Tibial artery (tissue), 4 donors: ENCODE measurements around the gene PLPP3.

Source experiments
- DNase-seq, 2 donors: peaks; one replicate each; pipeline ENCODE4 v3.0.0-alpha.2; 2019
- H3K27ac ChIP-seq, 2 donors: fragments of 200-600 bp; sonication (generic) in 1 of 2; 1 replicate in 1 of 2; 2 replicates in 1 of 2; pipeline ENCODE4 v1.5.1; 2018 to 2019; ENCODE audit warnings: mild to moderate bottlenecking in 1 of 2
- H3K27me3 ChIP-seq, 2 donors: fragments of 200-600 bp; sonication (generic) in 1 of 2; one replicate each; pipeline versions ENCODE4 v1.5.1 to v1.6.0; 2016 to 2019
- H3K36me3 ChIP-seq, 3 donors: fragments of 200-600 bp; sonication (generic) in 2 of 3; one replicate each; pipeline ENCODE4 v1.5.1; 2016 to 2019; ENCODE audit warnings: mild to moderate bottlenecking in 2 of 3
- H3K4me1 ChIP-seq, 4 donors: fragments of 200-600 bp; sonication (generic) in 2 of 4; 1 replicate in 3 of 4; 2 replicates in 1 of 4; pipeline ENCODE4 v1.5.1; 2016 to 2019
- H3K4me3 ChIP-seq, 2 donors: fragments of 200-600 bp; sonication (generic) in 1 of 2; 1 replicate in 1 of 2; 2 replicates in 1 of 2; pipeline ENCODE4 v1.5.1; 2018 to 2019; ENCODE audit warnings: mild to moderate bottlenecking in 2 of 2
- H3K9me3 ChIP-seq, 3 donors: fragments of 200-600 bp; sonication (generic) in 1 of 3; one replicate each; pipeline ENCODE4 v1.5.1; 2016 to 2019
- CTCF ChIP-seq, 2 experiments: fragments of 200-600 bp in 1 of 2; fragments of 450-650 bp in 1 of 2; IDR thresholded peaks; one replicate each; pipeline ENCODE4 v1.5.1; 2017 to 2019; ENCODE audit warnings: antibody characterized with exemption in 2 of 2, mild to moderate bottlenecking in 1 of 2, moderate library complexity in 1 of 2
- intact Hi-C: fragments of 100-400 bp; cut with DNase I; formaldehyde crosslinking; loops from one replicate; pipeline ENCODE4 v1.15.0; 2023; ENCODE audit warnings: low total_unique reads

The PLPP3 gene

GRCh38 chr1:56547473-56547872, 31.9 kb downstream of the PLPP3 start:
- Histone ChIP-seq H3K4me1 (peaks cover 0 to 90% (median 27%) of the 10 kb centered on the region in 4 donors), H3K36me3 (no peaks in the 10 kb centered on the region), H3K27me3 (no peaks in the 10 kb centered on the region), H3K9me3 (no peaks in the 10 kb centered on the region), H3K4me3 (no peak overlapping the region), H3K27ac (no peak overlapping the region)
- intact Hi-C loops = no loop called here
- no peak for DNase-seq
- TF ChIP-seq CTCF (IDR thresholded peaks at IDR 0.05) = no peak

GRCh38 chr1:56545711-56546110, 33.7 kb downstream of the PLPP3 start:
- no peak for TF ChIP-seq CTCF (IDR thresholded peaks at IDR 0.05)
- DNase-seq = no peak
- intact Hi-C loops = no loop called here
- H3K27ac ChIP-seq = no peak overlapping the region
- H3K4me1 ChIP-seq = peaks cover 0 to 89% (median 21%) of the 10 kb centered on the region in 4 donors
- no peaks in the 10 kb centered on the region for H3K27me3 ChIP-seq
- no peak overlapping the region for H3K4me3 ChIP-seq
- H3K36me3 ChIP-seq = no peaks in the 10 kb centered on the region
- no peaks in the 10 kb centered on the region for H3K9me3 ChIP-seq

DNA sequence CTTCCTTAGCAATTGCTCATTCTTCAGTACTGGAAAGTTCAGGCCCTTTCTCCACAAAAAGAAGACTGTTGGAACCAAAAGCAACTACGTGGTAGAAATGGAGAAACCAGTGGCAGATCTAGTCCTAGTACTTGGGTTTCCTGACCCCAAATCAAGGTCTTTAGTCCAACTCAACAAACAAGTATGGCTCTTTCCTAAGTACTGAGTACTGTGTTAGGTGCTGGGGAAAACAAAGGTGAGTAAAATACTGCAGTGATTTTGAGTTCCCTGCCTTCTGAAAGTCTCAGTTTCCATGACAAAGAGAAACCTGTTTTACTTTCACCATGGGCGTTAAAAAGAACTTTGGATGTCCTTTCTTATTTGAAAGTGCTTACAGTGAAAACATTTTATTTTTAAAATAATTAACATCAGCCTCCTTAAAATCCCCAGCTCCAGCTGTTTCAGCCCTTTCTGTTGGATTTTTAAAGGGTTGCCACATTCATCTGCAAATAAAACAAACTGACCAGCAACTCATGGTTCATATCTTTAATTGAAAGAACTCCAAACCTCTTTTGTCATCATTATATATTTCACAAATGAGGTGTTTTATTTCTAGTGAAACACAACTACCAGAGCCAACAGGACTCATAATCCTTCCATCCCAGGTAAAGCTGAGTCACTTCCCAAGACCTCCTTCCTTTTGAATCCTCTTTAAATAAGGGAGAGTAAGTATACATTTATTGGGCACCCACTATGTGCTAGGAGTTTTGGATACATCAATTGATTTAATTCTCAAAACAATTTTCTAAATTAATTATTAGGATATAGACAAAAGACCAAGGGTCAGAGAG, 35.4 kb downstream of the PLPP3 start:
- Histone ChIP-seq H3K4me1 (peaks cover 0 to 89% (median 19%) of the 10 kb centered on the region in 4 donors), H3K4me3 (no peak overlapping the region), H3K27ac (no peak overlapping the region), H3K9me3 (no peaks in the 10 kb centered on the region), H3K36me3 (no peaks in the 10 kb centered on the region), H3K27me3 (no peaks in the 10 kb centered on the region)
- no peak for TF ChIP-seq CTCF (IDR thresholded peaks at IDR 0.05)
- intact Hi-C loops = no loop called here
- no peak for DNase-seq

- Histone ChIP-seq H3K4me3 (no peak overlapping the region), H3K9me3 (no peaks in the 10 kb centered on the region), H3K4me1 (peaks cover 0 to 89% (median 14%) of the 10 kb centered on the region in 4 donors), H3K27me3 (no peaks in the 10 kb centered on the region), H3K27ac (no peak overlapping the region), H3K36me3 (no peaks in the 10 kb centered on the region)
- no peak for TF ChIP-seq CTCF (IDR thresholded peaks at IDR 0.05)
- DNase-seq = no peak
- intact Hi-C loops = no loop called here
Observed at GRCh38 chr1:56542651-56543050, 36.7 kb downstream of the PLPP3 start.

- DNase-seq = no peak
- Histone ChIP-seq H3K4me1 (peaks cover 0 to 92% (median 12%) of the 10 kb centered on the region in 4 donors), H3K36me3 (peaks cover 4 to 6% (median 4%) of the 10 kb centered on the region in 3 donors), H3K27me3 (no peaks in the 10 kb centered on the region), H3K4me3 (no peak overlapping the region), H3K27ac (no peak overlapping the region), H3K9me3 (no peaks in the 10 kb centered on the region)
- intact Hi-C loops = no loop called here
- no peak for TF ChIP-seq CTCF (IDR thresholded peaks at IDR 0.05)
Observed at GRCh38 chr1:56541408-56541807, 38.0 kb downstream of the PLPP3 start.
